WTC11 (cell line): Measurements from ENCODE around the gene RBM19. TPM values are rescaled to one million over a fixed set of nuclear protein-coding genes. Genes with fewer than 3 reads are reported as not detected.

Source experiments
- ATAC-seq: fragments of 200-7000 bp; cut with Tn5 transposase; 2 replicates; pipeline ENCODE4 v1.10.0; 2021; ENCODE audit warnings: mild to moderate bottlenecking, moderate library complexity
- CTCF ChIA-PET: fragments of 300-600 bp; sonication (Branson Sonifier 250); formaldehyde crosslinking; loops from one replicate; lab custom pipeline; 2021; ENCODE audit warnings: antibody characterized with exemption; lab: Charles Lee
- POLR2A ChIA-PET: fragments of 350-600 bp; sonication (Branson Sonifier 250); formaldehyde crosslinking; loops from one replicate; lab custom pipeline; 2021; ENCODE audit warnings: antibody characterized with exemption; lab: Charles Lee
- DNase-seq: peaks from one replicate; pipeline ENCODE4 v3.0.0; 2021; ENCODE audit warnings: low spot score
- H3K27ac Mint-ChIP-seq: 2 replicates; pipeline ENCODE4 v1.8.0; 2021; ENCODE audit warnings: mixed read lengths
- H3K27me3 Mint-ChIP-seq: 2 replicates; pipeline ENCODE4 v1.8.0; 2021; ENCODE audit warnings: low read depth, mild to moderate bottlenecking, moderate library complexity, mixed read lengths
- H3K36me3 Mint-ChIP-seq: 2 replicates; pipeline ENCODE4 v1.8.0; 2021; ENCODE audit warnings: mixed read lengths
- H3K4me1 Mint-ChIP-seq: 2 replicates; pipeline ENCODE4 v1.8.0; 2022; ENCODE audit warnings: mixed read lengths
- H3K4me3 Mint-ChIP-seq: 2 replicates; pipeline ENCODE4 v1.8.0; 2021; ENCODE audit warnings: mild to moderate bottlenecking, moderate library complexity, mixed read lengths
- H3K9me3 Mint-ChIP-seq: 2 replicates; pipeline ENCODE4 v1.8.0; 2021; ENCODE audit warnings: mixed read lengths
- AR ChIP-seq: fragments of 250-450 bp; sonication (Bioruptor Pico); IDR thresholded peaks from 2 replicates; pipeline ENCODE4 v1.9.0; 2021; ENCODE audit warnings: mild to moderate bottlenecking
- FOXP1 ChIP-seq: sonication (generic); formaldehyde crosslinking; IDR thresholded peaks from 2 replicates; pipeline ENCODE4 v1.8.0; 2022; ENCODE audit warnings: missing genetic modification reagents, mild to moderate bottlenecking, moderate library complexity, borderline replicate concordance
- JAZF1 ChIP-seq: fragments of 250-450 bp; sonication (Bioruptor Pico); IDR thresholded peaks from 2 replicates; pipeline ENCODE4 v1.9.0; 2021; ENCODE audit warnings: moderate library complexity, mild to moderate bottlenecking, inconsistent platforms
- MAX ChIP-seq: sonication (generic); formaldehyde crosslinking; IDR thresholded peaks from 2 replicates; pipeline ENCODE4 v1.8.0; 2022; ENCODE audit warnings: mild to moderate bottlenecking, missing genetic modification reagents
- MYBL2 ChIP-seq: sonication (generic); formaldehyde crosslinking; IDR thresholded peaks from 2 replicates; pipeline ENCODE4 v1.8.1; 2023; ENCODE audit warnings: mild to moderate bottlenecking, moderate library complexity, missing genetic modification reagents
- NFYB ChIP-seq: sonication (generic); formaldehyde crosslinking; conservative IDR thresholded peaks from 2 replicates; pipeline ENCODE4 v1.8.0; 2022; ENCODE audit warnings: low read depth, missing genetic modification reagents
- NR2C2 ChIP-seq: sonication (generic); formaldehyde crosslinking; IDR thresholded peaks from 2 replicates; pipeline ENCODE4 v1.8.0; 2022; ENCODE audit warnings: mild to moderate bottlenecking, missing genetic modification reagents
- PREB ChIP-seq: sonication (generic); formaldehyde crosslinking; IDR thresholded peaks from 2 replicates; pipeline ENCODE4 v1.8.1; 2022; ENCODE audit warnings: mild to moderate bottlenecking, missing genetic modification reagents, moderate library complexity, borderline replicate concordance
- STAT6 ChIP-seq: sonication (generic); formaldehyde crosslinking; conservative IDR thresholded peaks from 2 replicates; pipeline ENCODE4 v1.8.1; 2023; ENCODE audit warnings: mild to moderate bottlenecking, low read depth, missing genetic modification reagents, moderate library complexity
- USF1 ChIP-seq: sonication (generic); formaldehyde crosslinking; IDR thresholded peaks from 2 replicates; pipeline ENCODE4 v1.8.0; 2022; ENCODE audit warnings: mild to moderate bottlenecking, missing genetic modification reagents
- ZBTB21 ChIP-seq: sonication (generic); formaldehyde crosslinking; IDR thresholded peaks from 2 replicates; pipeline ENCODE4 v1.8.1; 2023; ENCODE audit warnings: mild to moderate bottlenecking, missing genetic modification reagents, borderline replicate concordance
- ZNF121 ChIP-seq: sonication (generic); formaldehyde crosslinking; IDR thresholded peaks from 2 replicates; pipeline ENCODE4 v1.8.0; 2023; ENCODE audit warnings: missing genetic modification reagents
- ZNF232 ChIP-seq: sonication (generic); formaldehyde crosslinking; IDR thresholded peaks from 2 replicates; pipeline ENCODE4 v1.8.0; 2022; ENCODE audit warnings: mild to moderate bottlenecking, missing genetic modification reagents
- ZNF396 ChIP-seq: fragments of 250-450 bp; sonication (Bioruptor Pico); IDR thresholded peaks from 2 replicates; pipeline ENCODE4 v1.8.0; 2021; ENCODE audit warnings: mild to moderate bottlenecking, moderate library complexity, borderline replicate concordance
- ZNF532 ChIP-seq: fragments of 250-450 bp; sonication (Bioruptor Pico); IDR thresholded peaks from 2 replicates; pipeline ENCODE4 v1.9.0; 2021; ENCODE audit warnings: mild to moderate bottlenecking, borderline replicate concordance
- total RNA-seq: library from RNA; stranded (reverse); gene quantifications from 3 replicates; pipeline ENCODE4 v1.2.3, GENCODE V29; 2021

Gene RBM19
- total RNA-seq, 1 experiment from 2014 or later = 60.1 TPM

- no peak for TF ChIP-seq STAT6 (CRISPR knock-in tag)
- TF ChIP-seq, all 79 proteins: peak for 0
Measured at GRCh38 chr12:113873740-113874139, 92.4 kb downstream of the RBM19 start (continued).

GRCh38 chr12:113870890-113871289, 95.2 kb downstream of the RBM19 start:
- no peak for ATAC-seq
- TF ChIP-seq ZNF121 (CRISPR knock-in tag) = no peak
- TF ChIP-seq ZBTB21 = no peak
- TF ChIP-seq ZNF396 (CRISPR knock-in tag) = no peak
- CTCF ChIA-PET = interaction anchor here (1.0 kb wide), 1 partner anchor 10 kb away, joined by 3 read pairs; no protein-coding TSS in a partner anchor
- H3K27me3 Mint-ChIP-seq = no peaks in the 10 kb centered on the region
- POLR2A ChIA-PET = no interaction called here
- DNase-seq = no peak
- H3K4me3 Mint-ChIP-seq = no peak overlapping the region
- peaks cover 21% of the 10 kb centered on the region for H3K36me3 Mint-ChIP-seq
- peaks cover 3% of the 10 kb centered on the region; the same call in 1 of the 2 replicates for H3K4me1 Mint-ChIP-seq
- no peak overlapping the region for H3K27ac Mint-ChIP-seq
- H3K9me3 Mint-ChIP-seq = no peaks in the 10 kb centered on the region

- CTCF ChIA-PET = no interaction called here
- Mint-ChIP-seq H3K9me3 (no peaks in the 10 kb centered on the region), H3K36me3 (peaks cover 21% of the 10 kb centered on the region), H3K27ac (peak overlapping the region; percentile 37; the same call in 1 of the 2 replicates), H3K4me3 (no peak overlapping the region)
- no peak for DNase-seq
- TF ChIP-seq JAZF1 (CRISPR knock-in tag) (no peak), NFYB (CRISPR knock-in tag) (no peak), USF1 (CRISPR knock-in tag) (no peak), MYBL2 (CRISPR knock-in tag) (no peak), AR (CRISPR knock-in tag) (no peak), PREB (CRISPR knock-in tag) (no peak), ZNF232 (CRISPR knock-in tag) (no peak), FOXP1 (CRISPR knock-in tag) (no peak), NR2C2 (no peak), MAX (CRISPR knock-in tag) (no peak), ZNF532 (CRISPR knock-in tag) (no peak)
- TF ChIP-seq, all 79 proteins: peak for 0
- no peaks in the 10 kb centered on the region for H3K27me3 Mint-ChIP-seq
- peak; percentile 30; the same call in 1 of the 2 replicates for ATAC-seq
- peaks cover 3% of the 10 kb centered on the region; the same call in 1 of the 2 replicates for H3K4me1 Mint-ChIP-seq
- POLR2A ChIA-PET = no interaction called here
Measured at GRCh38 chr12:113870035-113870434, 96.1 kb downstream of the RBM19 start.
